ENCODE data around the gene OLFML1.

GRCh38 chr11:7439746-7440320 is 45.5 kb upstream of the OLFML1 start:
- TF ChIP-seq CTCF (IDR thresholded peaks at IDR 0.05) (no peak), EZH2phosphoT487 (IDR thresholded peaks at IDR 0.05) (no peak)
